Gastroesophageal sphincter (tissue), 3 donors: Measurements from ENCODE around the gene DIRAS1.

Experiments
- CTCF ChIP-seq, 4 experiments: fragments of 200-600 bp in 2 of 4; fragments of 450-650 bp in 2 of 4; sonication (generic) in 1 of 4; IDR thresholded peaks; one replicate each; pipeline ENCODE4 v1.5.1; 2017 to 2019; ENCODE audit warnings: antibody characterized with exemption in 4 of 4, mild to moderate bottlenecking in 2 of 4, moderate library complexity in 2 of 4
- POLR2A ChIP-seq, 2 donors: fragments of 450-650 bp; IDR thresholded peaks; one replicate each; pipeline ENCODE4 v1.6.1; 2017; ENCODE audit warnings: antibody characterized with exemption in 2 of 2, mild to moderate bottlenecking in 2 of 2, moderate library complexity in 1 of 2

GRCh38 chr19:2762783-2763496 lies 41.8 kb upstream of the DIRAS1 start:
- TF ChIP-seq CTCF (IDR thresholded peaks at IDR 0.05): no peak
- TF ChIP-seq POLR2A (IDR thresholded peaks at IDR 0.05): no peak
